Measurements from ENCODE around the gene CAPN10.

DNA sequence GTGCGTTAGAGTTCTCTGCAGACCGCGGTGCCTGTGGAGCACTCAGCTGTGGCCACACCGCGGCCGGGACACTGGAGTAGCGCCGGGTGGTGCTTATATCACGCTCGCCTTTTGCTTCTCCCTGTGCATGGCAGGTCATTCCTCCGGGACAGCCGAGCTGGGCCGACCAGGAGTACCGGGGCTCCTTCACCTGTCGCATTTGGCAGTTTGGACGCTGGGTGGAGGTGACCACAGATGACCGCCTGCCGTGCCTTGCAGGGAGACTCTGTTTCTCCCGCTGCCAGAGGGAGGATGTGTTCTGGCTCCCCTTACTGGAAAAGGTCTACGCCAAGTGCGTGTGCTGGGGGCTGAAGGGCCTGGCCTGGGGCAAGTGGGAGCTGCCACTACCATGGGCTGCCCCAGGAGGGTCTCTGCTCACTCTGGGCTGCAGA is 4.2 kb downstream of the CAPN10 start:
- no peak for TF ChIP-seq CTCF (conservative IDR thresholded peaks at IDR 0.05 in 1 of 2, IDR thresholded peaks at IDR 0.05 in 1 of 2; ENCODE audit: extremely low read depth in 1 of 2, insufficient read depth in 1 of 2, low read depth in 1 of 2, low read length in 2 of 2)
- TF ChIP-seq EZH2 (IDR thresholded peaks at IDR 0.05; ENCODE audit: borderline replicate concordance, low read length) = no peak
